ENCODE measurements around the gene SLC22A14. TPM values are rescaled to one million over a fixed set of nuclear protein-coding genes. Genes with fewer than 3 reads are reported as not detected.
A peak's percentile ranks its signal among the peaks of the same experiment; 100 is the strongest.

SLC22A14 gene
- total RNA-seq, 1 experiment from 2014 or later, result 0.26 TPM

- no TSS peak for BruUV-seq (replicated peaks)
- H3K27ac ChIP-seq (ENCODE audit: low read depth, low read length, poor library complexity, severe bottlenecking), result no peak overlapping the region
- no peaks in the 10 kb centered on the region for H3K27me3 ChIP-seq (replicated peaks; ENCODE audit: insufficient read depth, low read depth, low read length, poor library complexity)
- ChIA-PET CTCF (no interaction called here), POLR2A (ENCODE audit: low non-redundant PET) (no interaction called here)
- H3K4me3 ChIP-seq (ENCODE audit: low read depth, low read length, poor library complexity, severe bottlenecking), result no peak overlapping the region
- TF ChIP-seq CTCF (conservative IDR thresholded peaks at IDR 0.05; ENCODE audit: low read depth, low read length) (no peak), EZH2 (IDR thresholded peaks at IDR 0.05; ENCODE audit: borderline replicate concordance, low read depth, low read length, poor library complexity, severe bottlenecking) (no peak)
- no peak for DNase-seq (ENCODE audit: low spot score)
- H3K9me3 ChIP-seq (ENCODE audit: low read depth, low read length, poor library complexity, severe bottlenecking), result no peaks in the 10 kb centered on the region
- intact Hi-C loops (cut with micrococcal nuclease; ENCODE audit: unreplicated experiment), result loop anchor here (10.0 kb wide), 1 partner anchor 209 kb away; the partner anchor contains the start of genes ACAA1 and MYD88
- H3K36me3 ChIP-seq (ENCODE audit: insufficient read depth, low read length, poor library complexity, severe bottlenecking), result no peaks in the 10 kb centered on the region
- H3K4me1 ChIP-seq (ENCODE audit: insufficient read depth, low read length, poor library complexity, severe bottlenecking), result no peaks in the 10 kb centered on the region
Measured at GRCh38 chr3:38343797-38344594, 61.9 kb downstream of the SLC22A14 start.

DNA sequence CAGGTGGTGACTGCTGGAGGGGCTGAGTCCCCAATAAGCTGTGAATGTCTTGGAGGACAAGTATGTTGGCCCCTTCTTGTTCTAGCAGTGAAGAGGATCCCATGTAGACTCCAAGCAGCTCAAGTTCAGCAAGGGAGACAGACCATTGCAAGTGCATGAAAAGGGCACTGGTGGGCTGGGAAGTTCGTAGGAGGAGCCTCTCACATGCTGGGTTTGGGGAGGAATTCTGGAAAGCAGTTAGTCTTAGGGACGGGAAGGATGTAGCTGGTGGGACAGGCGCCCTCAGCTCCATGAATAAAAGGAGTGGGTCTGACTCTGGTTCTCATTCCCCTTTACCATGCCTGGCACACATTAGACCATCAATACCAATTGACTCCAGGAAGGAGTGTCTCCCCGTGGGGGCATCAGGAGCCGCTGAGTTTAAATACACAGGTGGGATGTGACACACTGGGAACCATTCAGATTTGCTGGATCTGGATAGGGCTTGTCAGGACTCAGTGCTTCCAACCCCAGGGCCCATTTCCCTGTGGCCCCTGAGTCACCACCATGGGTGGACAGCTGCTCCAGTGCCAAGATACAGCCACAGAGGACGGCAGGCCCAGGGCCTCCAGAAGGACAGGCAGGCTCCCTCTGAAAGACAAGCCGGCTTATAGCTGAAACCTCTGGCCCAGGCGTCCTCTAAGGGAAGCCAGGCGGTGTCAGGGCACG is 63.9 kb downstream of the SLC22A14 start:
- H3K36me3 ChIP-seq (ENCODE audit: insufficient read depth, low read length, poor library complexity, severe bottlenecking), result no peaks in the 10 kb centered on the region
- H3K4me1 ChIP-seq (ENCODE audit: insufficient read depth, low read length, poor library complexity, severe bottlenecking), result no peaks in the 10 kb centered on the region
- DNase-seq (ENCODE audit: low spot score), result no peak
- ChIA-PET CTCF (interaction anchor here (1.0 kb wide), 1 partner anchor 209 kb away, joined by 3 read pairs; the partner anchor contains the start of gene ACAA1), POLR2A (ENCODE audit: low non-redundant PET) (interaction anchor here (0.6 kb wide), 1 partner anchor 272 kb away, joined by 3 read pairs; no protein-coding TSS in a partner anchor)
- no peaks in the 10 kb centered on the region for H3K9me3 ChIP-seq (ENCODE audit: low read depth, low read length, poor library complexity, severe bottlenecking)
- peak overlapping the region; percentile 56 for H3K4me3 ChIP-seq (ENCODE audit: low read depth, low read length, poor library complexity, severe bottlenecking)
- no peaks in the 10 kb centered on the region for H3K27me3 ChIP-seq (replicated peaks; ENCODE audit: insufficient read depth, low read depth, low read length, poor library complexity)
- intact Hi-C loops (cut with micrococcal nuclease; ENCODE audit: unreplicated experiment), result loop anchor here (5.0 to 10.0 kb wide), 2 partner anchors 136 to 211 kb away; partner anchors contain the start of genes ACAA1 and MYD88
- TF ChIP-seq CTCF (conservative IDR thresholded peaks at IDR 0.05; ENCODE audit: low read depth, low read length), result no peak
- no peak for TF ChIP-seq EZH2 (IDR thresholded peaks at IDR 0.05; ENCODE audit: borderline replicate concordance, low read depth, low read length, poor library complexity, severe bottlenecking)
- BruUV-seq (replicated peaks), result no TSS peak
- H3K27ac ChIP-seq (ENCODE audit: low read depth, low read length, poor library complexity, severe bottlenecking), result no peak overlapping the region

DNA sequence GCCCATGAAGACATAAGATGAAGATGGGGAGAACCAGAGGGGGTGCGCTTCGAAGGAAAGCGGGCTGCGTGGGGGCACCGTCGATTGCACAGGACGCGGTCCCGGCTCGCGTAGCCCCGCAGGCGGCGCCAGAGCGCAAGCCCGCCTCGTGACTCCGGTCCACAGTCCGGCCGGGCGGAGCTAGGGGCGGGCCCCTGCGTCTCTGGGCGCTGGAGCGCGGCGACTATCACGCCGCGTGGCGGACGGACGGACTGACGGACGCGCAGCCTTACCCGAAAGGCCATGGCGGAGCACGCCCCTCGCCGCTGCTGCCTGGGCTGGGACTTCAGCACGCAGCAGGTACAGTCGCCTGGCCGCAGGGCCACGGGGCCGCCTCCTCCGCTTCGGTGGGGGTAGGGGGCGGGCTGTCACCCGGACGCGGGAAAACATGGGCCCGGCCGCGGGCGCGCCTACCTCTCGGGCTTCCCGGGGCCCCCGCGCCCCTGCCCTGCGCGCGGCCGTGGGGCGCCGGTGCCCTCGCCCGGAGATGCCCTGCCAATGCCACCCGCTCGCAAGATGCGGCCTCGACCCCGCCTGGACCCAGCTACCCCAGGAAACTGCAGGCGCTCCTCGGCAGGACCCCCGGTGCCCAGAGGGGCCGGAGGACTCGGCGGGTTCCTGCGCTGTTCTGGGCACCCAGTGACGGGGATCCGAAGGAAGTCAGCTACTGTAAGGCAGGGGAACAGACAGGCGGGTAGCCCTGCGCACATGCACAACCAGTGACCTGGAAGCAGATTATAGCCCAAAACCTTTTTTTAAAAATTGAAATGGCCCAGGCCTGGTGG is 64.7 kb downstream of the SLC22A14 start, which contains the start of gene XYLB:
TSS of gene XYLB (plus strand) at position 199 of the 824 bp plus-strand sequence. CDS start at position 283, 84 bp downstream.
- DNase-seq (ENCODE audit: low spot score), result peak; percentile 73
- POLR2A ChIA-PET (ENCODE audit: low non-redundant PET), result no interaction called here
- no peaks in the 10 kb centered on the region for H3K27me3 ChIP-seq (replicated peaks; ENCODE audit: insufficient read depth, low read depth, low read length, poor library complexity)
- CTCF ChIA-PET, result interaction anchor here (1.0 kb wide), 1 partner anchor 210 kb away, joined by 3 read pairs; the partner anchor contains the start of gene ACAA1
- H3K9me3 ChIP-seq (ENCODE audit: low read depth, low read length, poor library complexity, severe bottlenecking), result no peaks in the 10 kb centered on the region
- H3K4me3 ChIP-seq (ENCODE audit: low read depth, low read length, poor library complexity, severe bottlenecking), result peak within 1 kb of the TSS; percentile 56
- peak within 1 kb of the TSS; percentile 10 for H3K27ac ChIP-seq (ENCODE audit: low read depth, low read length, poor library complexity, severe bottlenecking)
- H3K36me3 ChIP-seq (ENCODE audit: insufficient read depth, low read length, poor library complexity, severe bottlenecking), result no peaks in the 10 kb centered on the region
- TF ChIP-seq CTCF (conservative IDR thresholded peaks at IDR 0.05; ENCODE audit: low read depth, low read length), result peak; percentile 62
- no peak for TF ChIP-seq EZH2 (IDR thresholded peaks at IDR 0.05; ENCODE audit: borderline replicate concordance, low read depth, low read length, poor library complexity, severe bottlenecking)
- no peaks in the 10 kb centered on the region for H3K4me1 ChIP-seq (ENCODE audit: insufficient read depth, low read length, poor library complexity, severe bottlenecking)
- BruUV-seq (replicated peaks), result no TSS peak
- intact Hi-C loops (cut with micrococcal nuclease; ENCODE audit: unreplicated experiment), result loop anchor here (5.0 to 10.0 kb wide), 2 partner anchors 136 to 212 kb away; partner anchors contain the start of genes ACAA1 and MYD88

All from A673 (cell line).